ENCODE measurements around the gene HDLBP. TPM values are rescaled to one million over a fixed set of nuclear protein-coding genes. Genes with fewer than 3 reads are reported as not detected.

HDLBP gene
- total and polyA plus RNA-seq, 3 donors from 2014 or later = 600 to 790 (median 648) TPM

GRCh38 chr2:241195506-241196130, 119.9 kb downstream of the HDLBP start:
- no peaks in the 10 kb centered on the region for H3K36me3 ChIP-seq (ENCODE audit: low read depth, missing control alignments)
- no peak for DNase-seq
- H3K4me3 ChIP-seq = no peak overlapping the region
- H3K27me3 ChIP-seq = no peaks in the 10 kb centered on the region
- WGBS, 2 donors = 88 to 91% methylated on average over 18 of the region's 18 CpGs
- no peak overlapping the region for H3K27ac ChIP-seq
- no peak for TF ChIP-seq POLR2A (IDR thresholded peaks at IDR 0.05)
- no peaks in the 10 kb centered on the region for H3K9me3 ChIP-seq
- H3K4me1 ChIP-seq = no peaks in the 10 kb centered on the region
- intact Hi-C loops (cut with DNase I; ENCODE audit: low total_unique reads) = no loop called here

GRCh38 chr2:241194811-241195210, 120.7 kb downstream of the HDLBP start:
- Histone ChIP-seq H3K27ac (no peak overlapping the region), H3K4me1 (no peaks in the 10 kb centered on the region), H3K9me3 (no peaks in the 10 kb centered on the region), H3K27me3 (no peaks in the 10 kb centered on the region), H3K4me3 (no peak overlapping the region), H3K36me3 (ENCODE audit: low read depth, missing control alignments) (no peaks in the 10 kb centered on the region)
- no peak for DNase-seq
- TF ChIP-seq POLR2A (IDR thresholded peaks at IDR 0.05) = no peak
- no peak for TF ChIP-seq CTCF (IDR thresholded peaks at IDR 0.05)
- 71 to 83% methylated on average over 9 of the region's 9 CpGs for WGBS, 2 donors
- intact Hi-C loops (cut with DNase I; ENCODE audit: low total_unique reads) = no loop called here

GRCh38 chr2:241193271-241193670, 122.2 kb downstream of the HDLBP start:
- 93 to 95% methylated on average over 8 of the region's 8 CpGs for WGBS, 2 donors
- Histone ChIP-seq H3K27ac (no peak overlapping the region), H3K9me3 (no peaks in the 10 kb centered on the region), H3K4me3 (no peak overlapping the region), H3K36me3 (ENCODE audit: low read depth, missing control alignments) (no peaks in the 10 kb centered on the region), H3K4me1 (no peaks in the 10 kb centered on the region), H3K27me3 (no peaks in the 10 kb centered on the region)
- TF ChIP-seq POLR2A (IDR thresholded peaks at IDR 0.05) = no peak
- no peak for TF ChIP-seq CTCF (IDR thresholded peaks at IDR 0.05)
- no peak for DNase-seq
- intact Hi-C loops (cut with DNase I; ENCODE audit: low total_unique reads) = no loop called here

- Histone ChIP-seq H3K27me3 (no peaks in the 10 kb centered on the region), H3K27ac (no peak overlapping the region), H3K36me3 (ENCODE audit: low read depth, missing control alignments) (no peaks in the 10 kb centered on the region), H3K9me3 (no peaks in the 10 kb centered on the region), H3K4me3 (no peak overlapping the region), H3K4me1 (no peaks in the 10 kb centered on the region)
- TF ChIP-seq CTCF (IDR thresholded peaks at IDR 0.05) (no peak), POLR2A (IDR thresholded peaks at IDR 0.05) (no peak)
- DNase-seq = no peak
- intact Hi-C loops (cut with DNase I; ENCODE audit: low total_unique reads) = no loop called here
- 78 to 88% methylated on average over 5 to 14 of the region's 14 CpGs for WGBS, 2 donors
These were observed 124.4 kb downstream of the HDLBP start for GRCh38 chr2:241191081-241191480.

GRCh38 chr2:241190291-241190981, 125.0 kb downstream of the HDLBP start:
- DNase-seq = no peak
- H3K27ac ChIP-seq = no peak overlapping the region
- H3K27me3 ChIP-seq = no peaks in the 10 kb centered on the region
- intact Hi-C loops (cut with DNase I; ENCODE audit: low total_unique reads) = no loop called here
- no peaks in the 10 kb centered on the region for H3K36me3 ChIP-seq (ENCODE audit: low read depth, missing control alignments)
- H3K4me3 ChIP-seq = no peak overlapping the region
- 85 to 100% methylated on average over 1 to 19 of the region's 19 CpGs for WGBS, 2 donors
- H3K4me1 ChIP-seq = no peaks in the 10 kb centered on the region
- TF ChIP-seq POLR2A (IDR thresholded peaks at IDR 0.05) = no peak
- no peak for TF ChIP-seq CTCF (IDR thresholded peaks at IDR 0.05)
- H3K9me3 ChIP-seq = no peaks in the 10 kb centered on the region

Data from testis (tissue), 3 donors.